Stimulated activated naive CD8-positive, alpha-beta T cell treated with anti-CD3 and anti-CD28 coated beads, Interleukin-15, Interleukin-2, amounts not matched to agents 100 ng/mL and 50 ng/mL, for 24 hours (primary cell): ENCODE data around the gene ZNF771.
"Not testable (repeated sequence)": the region's sequence is repeated elsewhere in the genome, so short reads cannot be mapped to it uniquely, and the experiment has no call there.

Source experiments
- H3K27ac Mint-ChIP-seq: one replicate; pipeline ENCODE4 v1.8.0; 2021; ENCODE audit warnings: mild to moderate bottlenecking, mixed read lengths
- H3K27me3 Mint-ChIP-seq: one replicate; pipeline ENCODE4 v1.8.0; 2021; ENCODE audit warnings: mixed read lengths
- H3K36me3 Mint-ChIP-seq: one replicate; pipeline ENCODE4 v1.8.0; 2021; ENCODE audit warnings: low read depth, mixed read lengths
- H3K4me1 Mint-ChIP-seq: one replicate; pipeline ENCODE4 v1.8.0; 2021; ENCODE audit warnings: low read depth, mixed read lengths
- H3K4me3 Mint-ChIP-seq: one replicate; pipeline ENCODE4 v1.8.0; 2021; ENCODE audit warnings: mild to moderate bottlenecking, mixed read lengths
- H3K9me3 Mint-ChIP-seq: one replicate; pipeline ENCODE4 v1.8.0; 2021; ENCODE audit warnings: mixed read lengths

ZNF771 gene

GRCh38 chr16:30452709-30453580, 45.5 kb downstream of the ZNF771 start:
- H3K36me3 Mint-ChIP-seq, H3K27ac Mint-ChIP-seq, H3K9me3 Mint-ChIP-seq, H3K4me3 Mint-ChIP-seq, H3K27me3 Mint-ChIP-seq: not testable (repeated sequence)
- peaks cover 35% of the 10 kb centered on the region for H3K4me1 Mint-ChIP-seq

DNA sequence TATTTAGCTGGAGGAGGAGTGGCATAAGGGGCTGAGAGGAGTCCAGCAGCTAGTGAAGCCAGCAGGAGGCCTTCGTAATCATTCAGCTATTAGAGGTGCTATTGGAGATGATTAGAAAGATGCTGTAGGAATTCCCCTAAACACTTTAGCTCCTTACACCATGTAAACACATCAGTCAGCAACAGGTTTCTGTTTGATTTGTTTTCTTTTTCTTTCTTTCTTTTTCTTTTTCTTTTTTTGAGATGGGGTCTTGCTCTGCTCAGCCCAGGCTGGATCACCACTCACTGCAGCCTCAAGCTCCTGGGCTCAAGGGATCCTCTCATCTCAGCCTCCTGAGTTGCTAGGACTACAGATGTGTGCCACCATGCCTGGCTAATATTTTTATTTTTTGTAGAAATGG, 48.9 kb downstream of the ZNF771 start:
- Mint-ChIP-seq H3K4me3 (no peak overlapping the region), H3K9me3 (no peaks in the 10 kb centered on the region), H3K27me3 (no peaks in the 10 kb centered on the region), H3K4me1 (peaks cover 49% of the 10 kb centered on the region), H3K36me3 (no peaks in the 10 kb centered on the region), H3K27ac (peak overlapping the region; percentile 28)

- peaks cover 54% of the 10 kb centered on the region for H3K4me1 Mint-ChIP-seq
- no peaks in the 10 kb centered on the region for H3K27me3 Mint-ChIP-seq
- H3K27ac Mint-ChIP-seq: peak overlapping the region; percentile 55
- H3K36me3 Mint-ChIP-seq: no peaks in the 10 kb centered on the region
- no peaks in the 10 kb centered on the region for H3K9me3 Mint-ChIP-seq
- H3K4me3 Mint-ChIP-seq: no peak overlapping the region
These were observed 49.9 kb downstream of the ZNF771 start for GRCh38 chr16:30457256-30457655.

- H3K27me3 Mint-ChIP-seq: no peaks in the 10 kb centered on the region
- H3K9me3 Mint-ChIP-seq: no peaks in the 10 kb centered on the region
- H3K36me3 Mint-ChIP-seq: no peaks in the 10 kb centered on the region
- H3K27ac Mint-ChIP-seq: peak overlapping the region; percentile 94
- peak overlapping the region; percentile 68 for H3K4me3 Mint-ChIP-seq
- peaks cover 50% of the 10 kb centered on the region for H3K4me1 Mint-ChIP-seq
These were observed 50.5 kb downstream of the ZNF771 start for GRCh38 chr16:30457743-30458560.

DNA sequence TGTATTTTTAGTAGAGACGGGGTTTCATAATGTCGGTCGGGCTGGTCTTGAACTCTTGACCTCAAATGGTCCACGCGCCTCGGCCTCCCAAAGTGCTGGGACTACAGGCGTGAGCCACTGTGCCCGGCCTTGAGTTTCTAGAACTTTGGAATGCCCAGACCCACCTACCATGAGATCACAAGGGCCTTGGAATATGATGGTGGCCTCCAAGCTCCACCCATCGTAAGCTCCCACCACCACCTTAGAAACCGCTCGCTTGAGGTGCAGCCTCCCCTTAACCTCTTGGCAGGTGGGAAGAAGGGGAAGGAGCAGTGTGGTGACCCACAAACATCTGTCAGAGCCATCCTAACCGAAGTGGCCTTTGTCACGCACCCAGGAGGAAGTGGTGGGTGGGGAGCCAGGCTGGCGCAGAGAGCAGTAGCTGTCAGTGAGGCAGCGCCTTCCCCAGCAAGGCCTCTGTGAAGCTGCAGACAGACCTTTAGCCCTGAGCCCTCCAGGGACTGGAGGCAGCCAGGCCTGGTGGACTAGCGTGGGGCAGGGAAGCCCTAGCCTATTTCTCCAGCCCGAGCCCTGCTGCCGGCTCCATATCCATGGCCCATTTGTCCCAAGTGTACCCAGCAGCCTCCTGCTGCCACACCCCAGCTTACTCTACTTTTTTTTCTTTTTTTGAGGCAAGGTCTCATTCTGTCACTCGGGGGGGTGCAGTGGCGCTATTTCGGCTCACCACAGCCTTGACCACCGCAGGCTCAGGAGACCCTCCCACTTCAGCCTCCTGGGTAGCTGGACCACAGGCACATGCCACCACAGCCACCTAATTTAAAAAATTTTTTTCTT, 51.4 kb downstream of the ZNF771 start:
- Mint-ChIP-seq H3K27ac (peak overlapping the region; percentile 94), H3K36me3 (no peaks in the 10 kb centered on the region), H3K4me3 (peak overlapping the region; percentile 68), H3K4me1 (peaks cover 56% of the 10 kb centered on the region), H3K9me3 (no peaks in the 10 kb centered on the region), H3K27me3 (no peaks in the 10 kb centered on the region)

- Mint-ChIP-seq H3K4me1 (peaks cover 56% of the 10 kb centered on the region), H3K4me3 (peak overlapping the region; percentile 68)
These were observed 52.0 kb downstream of the ZNF771 start for GRCh38 chr16:30459456-30459855.

GRCh38 chr16:30461426-30461825, 54.0 kb downstream of the ZNF771 start:
- not testable (repeated sequence) for H3K9me3 Mint-ChIP-seq, H3K36me3 Mint-ChIP-seq, H3K4me3 Mint-ChIP-seq, H3K27me3 Mint-ChIP-seq, H3K27ac Mint-ChIP-seq
- peaks cover 69% of the 10 kb centered on the region for H3K4me1 Mint-ChIP-seq

More at GRCh38 chr16:30459456-30459855, 52.0 kb downstream of the ZNF771 start:
- H3K27ac Mint-ChIP-seq: peak overlapping the region; percentile 94
- no peaks in the 10 kb centered on the region for H3K27me3 Mint-ChIP-seq
- H3K9me3 Mint-ChIP-seq: no peaks in the 10 kb centered on the region
- no peaks in the 10 kb centered on the region for H3K36me3 Mint-ChIP-seq

DNA sequence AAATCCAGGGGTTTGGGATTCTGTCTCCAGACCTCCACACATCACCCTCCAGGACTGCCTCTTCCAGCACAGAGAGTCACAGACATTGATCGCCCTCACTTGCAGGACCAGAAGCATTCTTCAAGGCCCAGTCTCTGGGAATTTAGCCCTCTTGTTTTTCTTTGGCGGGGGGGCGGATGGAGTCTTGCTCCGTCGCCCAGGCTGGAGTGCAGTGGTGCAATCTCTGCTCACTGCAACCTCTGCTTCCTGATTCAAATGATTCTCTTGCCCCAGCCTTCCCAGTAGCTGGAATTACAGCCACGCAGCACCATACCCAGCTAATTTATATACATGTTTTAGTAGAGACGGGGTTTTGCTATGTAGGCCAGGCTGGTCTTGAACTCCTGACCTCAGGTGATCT, 56.7 kb downstream of the ZNF771 start:
- Mint-ChIP-seq H3K4me3 (no peak overlapping the region), H3K9me3 (no peaks in the 10 kb centered on the region), H3K36me3 (no peaks in the 10 kb centered on the region), H3K4me1 (peaks cover 56% of the 10 kb centered on the region), H3K27me3 (no peaks in the 10 kb centered on the region), H3K27ac (no peak overlapping the region)
